Stimulated activated CD8-positive, alpha-beta memory T cell treated with anti-CD3 and anti-CD28 coated beads, Interleukin-15, amount 100 ng/mL, for 24 hours (primary cell): ENCODE results near the gene PCLAF.

ENCODE experiments used
- DNase-seq: peaks from one replicate; pipeline ENCODE4 v3.0.0-alpha.2; 2020; ENCODE audit warnings: low read depth

The PCLAF gene

DNA sequence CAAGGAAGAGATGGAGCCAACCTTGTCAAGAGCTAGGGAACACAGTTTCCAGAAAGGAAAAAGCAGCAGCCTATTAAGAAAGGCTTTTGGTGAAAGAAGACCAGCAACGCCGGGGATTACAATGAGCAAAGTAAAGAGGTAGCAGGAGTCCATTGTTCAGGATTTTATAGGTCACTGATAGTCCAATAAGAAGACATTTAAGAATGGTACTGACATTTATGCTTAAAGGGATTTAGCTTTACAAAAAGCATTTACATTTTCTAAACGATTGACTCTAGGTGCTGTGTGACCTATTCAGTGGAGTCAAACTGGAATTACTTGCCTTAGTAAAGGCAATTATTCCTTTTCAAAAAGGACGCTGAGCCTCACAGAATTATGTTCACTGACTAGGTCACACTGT is 66.0 kb downstream of the PCLAF start:
- DNase-seq: no peak

DNA sequence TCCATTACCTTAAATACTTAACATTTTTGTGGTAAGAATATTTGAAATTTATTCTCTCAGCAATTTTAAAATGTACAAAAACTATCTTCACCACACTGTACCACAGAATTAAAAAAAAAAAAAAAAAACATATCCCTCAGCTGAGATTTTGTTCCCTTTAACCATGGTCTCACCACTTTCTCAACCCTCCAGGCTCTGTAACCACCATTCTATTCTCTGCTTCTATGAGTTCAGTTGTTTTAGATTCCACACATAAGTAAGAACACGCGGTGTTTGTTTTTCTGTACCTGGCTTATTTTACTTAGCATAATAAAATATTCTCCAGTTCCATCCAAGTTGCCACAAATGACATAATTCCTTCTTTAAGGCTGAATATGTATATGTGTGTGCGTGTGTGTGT is 66.8 kb downstream of the PCLAF start:
- no peak for DNase-seq
